Coronary artery (tissue), 2 donors: Measurements from ENCODE around the gene GNAO1.

Experiments
- DNase-seq: peaks from one replicate; pipeline ENCODE4 v3.0.0-alpha.2; 2017; ENCODE audit warnings: low spot score
- H3K27ac ChIP-seq, 2 donors: fragments of 200-600 bp; sonication (generic); one replicate each; pipeline ENCODE4 v1.5.1; 2016 to 2019
- H3K4me3 ChIP-seq: fragments of 200-600 bp; sonication (generic); 2 replicates; pipeline ENCODE4 v1.5.1; 2016; ENCODE audit warnings: mild to moderate bottlenecking, moderate library complexity
- TF ChIP-seq, protein P1 (sequence below): fragments of 200-600 bp; sonication (generic); IDR thresholded peaks from one replicate; pipeline ENCODE4 v1.5.1; 2019; ENCODE audit warnings: antibody characterized with exemption

GNAO1 gene

DNA sequence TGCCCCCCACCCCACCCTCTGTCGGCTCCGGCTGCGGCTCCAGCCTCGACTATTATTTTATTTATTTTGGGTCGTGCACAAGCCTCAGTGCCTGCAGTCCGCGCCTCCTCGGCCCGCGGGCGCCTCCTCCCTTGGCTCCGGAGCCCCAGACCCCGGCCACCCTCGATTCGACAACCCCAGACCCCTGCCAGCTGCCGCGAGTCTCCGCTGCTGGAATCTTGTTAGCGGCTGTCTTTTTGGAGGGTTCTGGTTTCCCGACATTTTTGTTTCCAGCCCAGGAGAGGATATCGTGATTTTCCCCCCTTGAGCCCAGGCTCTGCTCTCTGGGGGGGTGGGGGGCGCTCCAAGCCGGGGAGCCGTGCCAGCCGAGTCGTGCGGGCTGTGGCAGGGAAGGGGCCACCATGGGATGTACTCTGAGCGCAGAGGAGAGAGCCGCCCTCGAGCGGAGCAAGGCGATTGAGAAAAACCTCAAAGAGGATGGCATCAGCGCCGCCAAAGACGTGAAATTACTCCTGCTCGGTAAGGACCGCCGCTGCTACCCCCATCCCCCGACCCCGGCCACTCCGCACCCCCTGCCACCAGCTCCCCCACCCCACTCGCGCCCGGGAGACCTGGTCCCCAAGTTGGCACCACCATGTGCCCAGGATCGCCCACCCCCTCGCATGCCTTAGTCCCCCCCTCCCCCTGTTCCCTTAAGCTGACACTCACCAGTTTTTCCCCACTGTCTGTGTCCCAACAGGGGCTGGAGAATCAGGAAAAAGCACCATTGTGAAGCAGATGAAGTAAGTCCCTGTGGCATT is 746 bp downstream of the GNAO1 start:
- Histone ChIP-seq H3K27ac (peak overlapping the region; percentile 63 to 90), H3K4me3 (peak overlapping the region; percentile 89)
- no peak for DNase-seq
- TF ChIP-seq, protein P1, sequence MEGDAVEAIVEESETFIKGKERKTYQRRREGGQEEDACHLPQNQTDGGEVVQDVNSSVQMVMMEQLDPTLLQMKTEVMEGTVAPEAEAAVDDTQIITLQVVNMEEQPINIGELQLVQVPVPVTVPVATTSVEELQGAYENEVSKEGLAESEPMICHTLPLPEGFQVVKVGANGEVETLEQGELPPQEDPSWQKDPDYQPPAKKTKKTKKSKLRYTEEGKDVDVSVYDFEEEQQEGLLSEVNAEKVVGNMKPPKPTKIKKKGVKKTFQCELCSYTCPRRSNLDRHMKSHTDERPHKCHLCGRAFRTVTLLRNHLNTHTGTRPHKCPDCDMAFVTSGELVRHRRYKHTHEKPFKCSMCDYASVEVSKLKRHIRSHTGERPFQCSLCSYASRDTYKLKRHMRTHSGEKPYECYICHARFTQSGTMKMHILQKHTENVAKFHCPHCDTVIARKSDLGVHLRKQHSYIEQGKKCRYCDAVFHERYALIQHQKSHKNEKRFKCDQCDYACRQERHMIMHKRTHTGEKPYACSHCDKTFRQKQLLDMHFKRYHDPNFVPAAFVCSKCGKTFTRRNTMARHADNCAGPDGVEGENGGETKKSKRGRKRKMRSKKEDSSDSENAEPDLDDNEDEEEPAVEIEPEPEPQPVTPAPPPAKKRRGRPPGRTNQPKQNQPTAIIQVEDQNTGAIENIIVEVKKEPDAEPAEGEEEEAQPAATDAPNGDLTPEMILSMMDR = no peak

DNA sequence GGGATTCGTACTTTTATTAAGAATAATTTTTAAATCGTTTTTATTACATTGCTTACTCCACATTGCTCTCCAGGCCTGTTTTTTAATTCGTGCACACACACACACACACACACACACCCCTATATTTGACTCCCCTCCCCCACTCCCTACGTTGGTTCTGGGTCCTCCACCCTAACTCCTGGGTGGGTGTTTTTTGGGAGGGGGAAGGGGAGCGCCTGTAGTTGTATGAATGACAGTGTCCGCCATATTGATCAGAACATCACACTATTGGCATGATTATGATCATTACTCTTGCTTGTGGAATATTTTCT is 1.3 kb downstream of the GNAO1 start:
- DNase-seq = no peak

DNA sequence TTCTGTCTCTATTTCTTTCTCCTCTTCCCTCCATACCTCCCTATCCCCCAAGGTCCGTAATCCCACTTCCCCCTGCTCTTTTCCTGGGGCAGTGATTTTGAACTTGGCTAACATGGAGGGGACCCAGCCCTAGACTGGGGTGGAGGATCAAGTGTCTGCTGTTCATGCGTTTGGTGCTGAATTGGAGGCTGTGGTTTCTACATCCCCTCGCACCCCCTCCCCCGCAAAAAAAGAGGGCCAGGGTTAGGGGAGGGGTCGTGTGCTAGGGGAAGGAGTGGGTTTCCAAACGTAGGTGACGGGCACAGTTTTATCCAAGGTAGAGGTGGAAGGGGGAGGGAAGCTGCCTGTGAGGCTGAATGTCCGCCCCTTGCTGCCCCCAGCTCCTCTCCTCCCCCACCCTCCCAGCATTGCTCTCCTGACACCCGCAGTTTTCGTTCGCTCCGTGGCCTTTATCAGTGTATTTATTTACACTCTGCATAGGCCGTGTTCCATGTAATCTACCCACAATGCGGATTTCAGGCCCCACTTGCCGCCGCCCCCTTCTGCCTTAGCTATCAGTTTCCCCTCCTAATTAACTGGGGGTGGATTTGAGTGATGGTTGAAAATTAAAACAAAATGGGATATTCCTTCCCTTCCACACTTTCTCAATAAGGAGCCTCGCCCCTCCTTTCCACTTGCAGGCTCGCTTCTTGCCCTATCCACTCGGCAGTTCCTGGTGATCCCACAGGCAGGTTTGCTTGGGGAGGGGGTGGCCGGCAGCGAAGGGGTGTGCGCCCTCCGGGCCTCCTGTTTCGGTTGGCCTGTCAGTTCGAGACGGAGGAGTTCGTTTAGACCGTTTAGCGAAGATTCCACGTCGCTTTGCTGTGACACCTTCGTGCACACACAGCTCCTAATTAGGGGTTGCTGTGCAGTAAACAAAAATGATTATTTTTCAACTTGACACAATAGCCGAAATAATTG is 2.0 kb downstream of the GNAO1 start:
- TF ChIP-seq, protein P1 = no peak
- no peak overlapping the region for H3K27ac ChIP-seq
- H3K4me3 ChIP-seq = peak overlapping the region; percentile 60

More for the DNA sequence above, 1.3 kb downstream of the GNAO1 start:
- H3K27ac ChIP-seq = no peak overlapping the region
- H3K4me3 ChIP-seq = peak overlapping the region; percentile 89
- TF ChIP-seq, protein P1 = no peak

DNA sequence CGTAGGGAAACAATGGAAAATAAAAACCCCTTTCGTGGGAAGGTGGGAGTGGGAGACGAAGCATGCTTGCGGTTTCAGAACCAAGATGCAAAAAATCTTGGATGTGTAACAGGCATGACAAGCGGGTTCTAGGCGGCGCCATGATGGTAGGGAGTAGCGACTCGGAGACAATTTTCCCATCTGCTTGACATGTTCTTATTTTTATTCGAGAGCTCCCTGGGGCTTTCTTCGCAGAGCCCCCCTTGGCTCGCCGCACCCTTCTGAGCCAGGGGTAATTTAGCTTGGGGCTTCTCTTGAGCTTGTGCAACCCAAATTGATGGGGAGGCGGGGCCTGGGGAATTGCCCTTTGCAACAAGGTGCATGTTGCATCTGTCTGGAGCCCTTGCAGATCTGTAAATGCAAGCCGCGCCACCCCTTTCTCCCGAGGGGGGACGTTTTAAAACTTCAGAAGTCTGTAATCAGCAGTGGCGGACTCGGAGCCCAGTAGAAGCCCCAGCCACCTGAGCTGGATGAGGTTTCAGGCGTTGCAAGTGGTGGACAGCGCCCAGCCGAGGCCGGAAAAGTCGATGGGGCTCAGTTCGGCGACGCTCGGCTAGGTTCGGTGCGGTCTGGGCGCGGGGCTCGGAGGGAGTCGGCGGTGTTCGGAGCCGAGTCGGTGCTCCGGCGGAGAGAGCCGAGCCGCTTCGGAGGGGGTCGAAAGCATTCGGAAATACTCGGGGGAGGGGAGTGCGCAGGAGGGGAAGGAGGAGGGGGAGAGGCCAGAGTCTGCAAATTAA is 2.9 kb downstream of the GNAO1 start:
- Histone ChIP-seq H3K4me3 (peak overlapping the region; percentile 60), H3K27ac (no peak overlapping the region)
- TF ChIP-seq, protein P1 = no peak
- DNase-seq = no peak

More for the DNA sequence above, 2.0 kb downstream of the GNAO1 start:
- DNase-seq = no peak

DNA sequence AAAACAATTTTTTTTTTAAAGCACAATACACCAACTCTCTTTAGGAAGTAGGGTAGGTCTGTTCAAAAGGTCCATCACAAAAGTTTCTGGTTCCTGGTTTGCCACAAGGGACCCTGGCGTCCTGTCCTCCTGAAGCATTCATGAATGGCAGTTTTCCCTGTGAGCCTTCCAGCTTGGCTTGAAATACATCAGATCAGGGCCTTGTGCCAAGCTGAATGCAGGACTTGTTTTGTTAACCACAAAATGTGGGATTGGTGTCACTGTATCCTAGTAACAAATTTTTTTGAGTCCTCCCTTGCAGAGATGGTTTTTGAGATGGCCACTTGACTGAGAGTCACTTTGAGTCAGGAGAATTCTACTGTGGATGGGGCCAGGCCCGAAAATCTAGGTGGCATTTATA is 3.9 kb downstream of the GNAO1 start:
- TF ChIP-seq, protein P1 = no peak
- DNase-seq = no peak
- H3K4me3 ChIP-seq = no peak overlapping the region
- no peak overlapping the region for H3K27ac ChIP-seq

DNA sequence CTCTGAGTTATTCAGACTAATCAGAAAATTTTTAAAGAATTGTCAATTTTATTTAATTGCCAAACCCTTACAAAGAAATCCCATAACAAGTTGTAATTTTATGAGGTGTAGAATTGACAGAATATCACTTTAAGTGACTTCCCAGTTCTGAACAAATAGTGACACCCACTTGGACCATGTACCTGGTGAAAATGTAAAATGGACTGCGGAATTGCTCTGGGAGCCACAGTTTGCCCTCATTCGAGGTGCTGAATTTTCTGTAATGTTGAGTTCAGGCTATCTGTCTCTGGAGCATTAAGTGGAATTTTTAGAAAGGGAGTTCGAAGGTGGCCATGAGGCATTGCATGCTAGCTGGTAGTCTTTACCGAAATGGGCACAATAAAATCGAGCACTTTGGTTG is 5.1 kb downstream of the GNAO1 start:
- no peak overlapping the region for H3K4me3 ChIP-seq
- TF ChIP-seq, protein P1 = no peak
- no peak overlapping the region for H3K27ac ChIP-seq
- DNase-seq = no peak
